WTC11 (cell line): Measurements from ENCODE around the gene CCM2L. TPM values are rescaled to one million over a fixed set of nuclear protein-coding genes. Genes with fewer than 3 reads are reported as not detected.

Experiments used
- ATAC-seq: fragments of 200-7000 bp; cut with Tn5 transposase; 2 replicates; pipeline ENCODE4 v1.10.0; 2021; ENCODE audit warnings: mild to moderate bottlenecking, moderate library complexity
- CTCF ChIA-PET: fragments of 300-600 bp; sonication (Branson Sonifier 250); formaldehyde crosslinking; loops from one replicate; lab custom pipeline; 2021; ENCODE audit warnings: antibody characterized with exemption; lab: Charles Lee
- POLR2A ChIA-PET: fragments of 350-600 bp; sonication (Branson Sonifier 250); formaldehyde crosslinking; loops from one replicate; lab custom pipeline; 2021; ENCODE audit warnings: antibody characterized with exemption; lab: Charles Lee
- DNase-seq: peaks from one replicate; pipeline ENCODE4 v3.0.0; 2021; ENCODE audit warnings: low spot score
- H3K27ac Mint-ChIP-seq: 2 replicates; pipeline ENCODE4 v1.8.0; 2021; ENCODE audit warnings: mixed read lengths
- H3K27me3 Mint-ChIP-seq: 2 replicates; pipeline ENCODE4 v1.8.0; 2021; ENCODE audit warnings: low read depth, mild to moderate bottlenecking, moderate library complexity, mixed read lengths
- H3K36me3 Mint-ChIP-seq: 2 replicates; pipeline ENCODE4 v1.8.0; 2021; ENCODE audit warnings: mixed read lengths
- H3K4me1 Mint-ChIP-seq: 2 replicates; pipeline ENCODE4 v1.8.0; 2022; ENCODE audit warnings: mixed read lengths
- H3K4me3 Mint-ChIP-seq: 2 replicates; pipeline ENCODE4 v1.8.0; 2021; ENCODE audit warnings: mild to moderate bottlenecking, moderate library complexity, mixed read lengths
- H3K9me3 Mint-ChIP-seq: 2 replicates; pipeline ENCODE4 v1.8.0; 2021; ENCODE audit warnings: mixed read lengths
- GABPB1 ChIP-seq: sonication (generic); formaldehyde crosslinking; IDR thresholded peaks from 2 replicates; pipeline ENCODE4 v1.8.1; 2023; ENCODE audit warnings: mild to moderate bottlenecking, missing genetic modification reagents
- KAT7 ChIP-seq: sonication (generic); formaldehyde crosslinking; IDR thresholded peaks from 2 replicates; pipeline ENCODE4 v1.8.1; 2023; ENCODE audit warnings: missing genetic modification reagents, mild to moderate bottlenecking, borderline replicate concordance
- NR1H2 ChIP-seq: sonication (generic); formaldehyde crosslinking; IDR thresholded peaks from 2 replicates; pipeline ENCODE4 v1.9.0; 2021; ENCODE audit warnings: mild to moderate bottlenecking, moderate library complexity, missing genetic modification reagents
- OVOL2 ChIP-seq: fragments of 250-450 bp; sonication (Bioruptor Pico); IDR thresholded peaks from 2 replicates; pipeline ENCODE4 v1.9.0; 2021; ENCODE audit warnings: mild to moderate bottlenecking, borderline replicate concordance
- RELA ChIP-seq: sonication (generic); formaldehyde crosslinking; IDR thresholded peaks from 2 replicates; pipeline ENCODE4 v1.8.1; 2022; ENCODE audit warnings: missing genetic modification reagents, mild to moderate bottlenecking, borderline replicate concordance
- ZBTB43 ChIP-seq: sonication (generic); formaldehyde crosslinking; IDR thresholded peaks from 2 replicates; pipeline ENCODE4 v1.8.1; 2023; ENCODE audit warnings: mild to moderate bottlenecking, missing genetic modification reagents
- ZNF121 ChIP-seq: sonication (generic); formaldehyde crosslinking; IDR thresholded peaks from 2 replicates; pipeline ENCODE4 v1.8.0; 2023; ENCODE audit warnings: missing genetic modification reagents
- ZNF281 ChIP-seq: sonication (generic); formaldehyde crosslinking; IDR thresholded peaks from 2 replicates; pipeline ENCODE4 v1.8.0; 2023; ENCODE audit warnings: mild to moderate bottlenecking, missing genetic modification reagents
- total RNA-seq: library from RNA; stranded (reverse); gene quantifications from 3 replicates; pipeline ENCODE4 v1.2.3, GENCODE V29; 2021
- TF ChIP-seq, protein P1 (sequence below): fragments of 250-450 bp; sonication (Bioruptor Pico); IDR thresholded peaks from 2 replicates; pipeline ENCODE4 v1.9.0; 2021; ENCODE audit warnings: moderate library complexity, mild to moderate bottlenecking, inconsistent platforms, borderline replicate concordance

Gene CCM2L
- total RNA-seq, 1 experiment from 2014 or later = 7.8 TPM

- ATAC-seq (no peak), DNase-seq (no peak)
- H3K36me3 Mint-ChIP-seq = no peaks in the 10 kb centered on the region
- H3K4me3 Mint-ChIP-seq = no peak overlapping the region
- peaks cover 53% of the 10 kb centered on the region for H3K4me1 Mint-ChIP-seq
- ChIA-PET POLR2A (no interaction called here), CTCF (interaction anchor here (1.3 kb wide), 1 partner anchor 157 kb away, joined by 3 read pairs; no protein-coding TSS in a partner anchor)
- H3K27me3 Mint-ChIP-seq = no peaks in the 10 kb centered on the region; the same call in 1 of the 2 replicates
- no peak overlapping the region for H3K27ac Mint-ChIP-seq
- TF ChIP-seq OVOL2 (CRISPR knock-in tag) (no peak), ZNF281 (CRISPR knock-in tag) (no peak), KAT7 (CRISPR knock-in tag) (no peak)
- TF ChIP-seq, all 79 proteins: peak for 0
- H3K9me3 Mint-ChIP-seq = no peaks in the 10 kb centered on the region
Observed at GRCh38 chr20:32009564-32009963, 674 bp upstream of the CCM2L start.

- ATAC-seq = peak; percentile 68
- Mint-ChIP-seq H3K36me3 (no peaks in the 10 kb centered on the region), H3K9me3 (no peaks in the 10 kb centered on the region), H3K27ac (no peak overlapping the region; the same call in 1 of the 2 replicates), H3K4me3 (peak overlapping the region; percentile 41), H3K27me3 (peaks cover 2% of the 10 kb centered on the region)
- CTCF ChIA-PET = interaction anchor here (0.8 to 1.3 kb wide), 2 partner anchors 20 to 158 kb away, joined by 3 to 4 read pairs; no protein-coding TSS in a partner anchor
- POLR2A ChIA-PET = no interaction called here
- no peak for TF ChIP-seq GABPB1 (CRISPR knock-in tag)
- no peak for TF ChIP-seq RELA (CRISPR knock-in tag)
- TF ChIP-seq ZBTB43 (CRISPR knock-in tag) = no peak
- TF ChIP-seq, all 79 proteins: peak for 0
- peak; percentile 42 for DNase-seq
- peaks cover 59% of the 10 kb centered on the region for H3K4me1 Mint-ChIP-seq
Observed at GRCh38 chr20:32010666-32011065, 428 bp downstream of the CCM2L start.

DNA sequence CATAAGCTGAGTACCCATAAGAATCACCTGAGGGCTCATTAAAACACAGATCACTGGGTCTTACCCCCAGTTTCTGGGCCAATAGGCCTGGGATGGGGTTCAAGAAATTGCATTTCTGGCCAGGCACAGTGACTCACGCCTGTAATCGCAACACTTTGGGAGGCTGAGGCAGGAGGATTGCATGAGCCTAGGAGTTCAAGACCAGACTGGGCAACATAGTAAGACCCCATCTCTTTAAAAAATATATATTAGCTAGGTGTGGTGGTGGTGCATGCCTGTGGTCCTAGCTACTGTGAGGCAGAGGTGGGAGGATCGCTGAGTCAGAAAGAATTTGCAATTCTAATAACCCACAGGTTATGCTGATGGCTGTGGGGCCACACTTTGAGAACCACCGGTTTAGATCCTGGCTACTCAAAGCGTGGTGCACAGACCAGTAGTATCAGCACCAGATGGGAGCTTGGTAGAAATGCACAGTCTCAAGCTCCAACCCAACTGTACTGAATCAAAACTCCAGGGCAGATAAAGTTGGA is 2.0 kb downstream of the CCM2L start:
- no peak for DNase-seq
- CTCF ChIA-PET = interaction anchor here (0.7 to 1.8 kb wide), 6 partner anchors 17 to 166 kb away, joined by 3 to 9 read pairs (median 4); partner anchors contain the start of gene PDRG1
- H3K9me3 Mint-ChIP-seq = no peaks in the 10 kb centered on the region

GRCh38 chr20:32013326-32013725 is 3.1 kb downstream of the CCM2L start:
- no peak overlapping the region for H3K27ac Mint-ChIP-seq
- peaks cover 49% of the 10 kb centered on the region for H3K4me1 Mint-ChIP-seq
- H3K27me3 Mint-ChIP-seq = peaks cover 16% of the 10 kb centered on the region
- H3K4me3 Mint-ChIP-seq = no peak overlapping the region
- TF ChIP-seq, protein P1, sequence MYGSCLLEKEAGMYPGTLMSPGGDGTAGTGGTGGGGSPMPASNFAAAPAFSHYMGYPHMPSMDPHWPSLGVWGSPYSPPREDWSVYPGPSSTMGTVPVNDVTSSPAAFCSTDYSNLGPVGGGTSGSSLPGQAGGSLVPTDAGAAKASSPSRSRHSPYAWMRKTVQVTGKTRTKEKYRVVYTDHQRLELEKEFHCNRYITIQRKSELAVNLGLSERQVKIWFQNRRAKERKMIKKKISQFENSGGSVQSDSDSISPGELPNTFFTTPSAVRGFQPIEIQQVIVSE (CRISPR knock-in tag) = no peak
- TF ChIP-seq, all 79 proteins: peak for 0
- ATAC-seq (no peak), DNase-seq (no peak)
- no peaks in the 10 kb centered on the region for H3K36me3 Mint-ChIP-seq
- no peaks in the 10 kb centered on the region for H3K9me3 Mint-ChIP-seq
- CTCF ChIA-PET = interaction anchor here (0.6 to 1.8 kb wide), 6 partner anchors 18 to 167 kb away, joined by 3 to 9 read pairs (median 5); partner anchors contain the start of gene PDRG1
- POLR2A ChIA-PET = no interaction called here

More for the DNA sequence above, 2.0 kb downstream of the CCM2L start:
- ATAC-seq = no peak
- H3K27me3 Mint-ChIP-seq = peaks cover 11% of the 10 kb centered on the region
- TF ChIP-seq NR1H2 (CRISPR knock-in tag) = no peak
- peak; percentile 98 for TF ChIP-seq ZNF121 (CRISPR knock-in tag)
- POLR2A ChIA-PET = no interaction called here
- H3K27ac Mint-ChIP-seq = peak overlapping the region; percentile 41; the same call in 1 of the 2 replicates
- no peaks in the 10 kb centered on the region for H3K36me3 Mint-ChIP-seq
- H3K4me3 Mint-ChIP-seq = no peak overlapping the region
- H3K4me1 Mint-ChIP-seq = peaks cover 53% of the 10 kb centered on the region
